Tibial nerve (tissue), 3 donors: ENCODE measurements around the gene RAP1GAP2.

ENCODE experiments used
- CTCF ChIP-seq, 5 experiments: fragments of 200-600 bp in 3 of 5; fragments of 450-650 bp in 2 of 5; sonication (generic) in 3 of 5; IDR thresholded peaks; one replicate each; pipeline ENCODE4 v1.5.1; 2016 to 2019; ENCODE audit warnings: antibody characterized with exemption in 5 of 5, mild to moderate bottlenecking in 3 of 5, moderate library complexity in 2 of 5
- POLR2A ChIP-seq, 2 donors: fragments of 450-650 bp; IDR thresholded peaks; one replicate each; pipeline ENCODE4 v1.6.1; 2017; ENCODE audit warnings: antibody characterized with exemption in 2 of 2, mild to moderate bottlenecking in 2 of 2, moderate library complexity in 2 of 2

GRCh38 chr17:2911755-2912111 is 115.5 kb downstream of the RAP1GAP2 start:
- TF ChIP-seq CTCF (IDR thresholded peaks at IDR 0.05) (no peak), POLR2A (IDR thresholded peaks at IDR 0.05) (no peak)
